Stimulated activated CD8-positive, alpha-beta memory T cell treated with anti-CD3 and anti-CD28 coated beads, Interleukin-2, amount 100 ng/mL, for 1 hour (primary cell): ENCODE results near the gene MUC4.
"Not testable (repeated sequence)": the region's sequence is repeated elsewhere in the genome, so short reads cannot be mapped to it uniquely, and the experiment has no call there.

Experiments used
- DNase-seq, 2 donors: peaks; one replicate each; pipeline ENCODE4 v3.0.0-alpha.2; 2020; ENCODE audit warnings: low read depth in 2 of 2

MUC4 gene

GRCh38 chr3:195738274-195739044 is 73.3 kb downstream of the MUC4 start:
- DNase-seq: no peak

- DNase-seq: not testable (repeated sequence)
Observed at GRCh38 chr3:195737782-195738181, 73.9 kb downstream of the MUC4 start.

GRCh38 chr3:195736866-195737490 is 74.8 kb downstream of the MUC4 start:
- no peak for DNase-seq

- no peak for DNase-seq
Observed at GRCh38 chr3:195735036-195735695, 76.6 kb downstream of the MUC4 start.

GRCh38 chr3:195732940-195733339 is 78.8 kb downstream of the MUC4 start:
- DNase-seq: no peak

- no peak for DNase-seq
Observed at GRCh38 chr3:195731356-195731905, 80.3 kb downstream of the MUC4 start.

- no peak for DNase-seq
Observed at GRCh38 chr3:195729476-195730251, 82.1 kb downstream of the MUC4 start.

GRCh38 chr3:195728789-195729188 is 82.9 kb downstream of the MUC4 start:
- DNase-seq: not testable (repeated sequence)

GRCh38 chr3:195727606-195728195 is 84.0 kb downstream of the MUC4 start:
- no peak for DNase-seq

GRCh38 chr3:195725916-195726740 is 85.6 kb downstream of the MUC4 start:
- DNase-seq: not testable (repeated sequence)

- not testable (repeated sequence) for DNase-seq
Observed at GRCh38 chr3:195724363-195724762, 87.4 kb downstream of the MUC4 start.

- DNase-seq: not testable (repeated sequence)
Observed at GRCh38 chr3:195722996-195723345, 88.8 kb downstream of the MUC4 start.

GRCh38 chr3:195722139-195722995 is 89.4 kb downstream of the MUC4 start:
- DNase-seq: not testable (repeated sequence)

GRCh38 chr3:195720831-195721506 is 90.8 kb downstream of the MUC4 start, which contains the start of gene MUC20:
MUC20 (plus strand) TSS chr3:195720978; CDS start chr3:195721008, 30 bp downstream.
- not testable (repeated sequence) for DNase-seq

- not testable (repeated sequence) for DNase-seq
Observed at GRCh38 chr3:195719514-195720254, 92.0 kb downstream of the MUC4 start.

GRCh38 chr3:195718477-195718984 is 93.2 kb downstream of the MUC4 start:
- no peak for DNase-seq

GRCh38 chr3:195717852-195718476 is 93.8 kb downstream of the MUC4 start:
- no peak for DNase-seq
